HG02759 (cell line): ENCODE data around the gene KRT9.
"Not testable (repeated sequence)": the region's sequence is repeated elsewhere in the genome, so short reads cannot be mapped to it uniquely, and the experiment has no call there.

Experiments
- ATAC-seq: cut with Tn5 transposase; IDR thresholded peaks from one replicate; pipeline ENCODE4 v1.9.1; 2021; ENCODE audit warnings: mild to moderate bottlenecking, moderate library complexity; ENCODE audit not compliant: unreplicated experiment

The KRT9 gene

GRCh38 chr17:41579484-41580243, 7.8 kb upstream of the KRT9 start:
- peak; percentile 40 for ATAC-seq

DNA sequence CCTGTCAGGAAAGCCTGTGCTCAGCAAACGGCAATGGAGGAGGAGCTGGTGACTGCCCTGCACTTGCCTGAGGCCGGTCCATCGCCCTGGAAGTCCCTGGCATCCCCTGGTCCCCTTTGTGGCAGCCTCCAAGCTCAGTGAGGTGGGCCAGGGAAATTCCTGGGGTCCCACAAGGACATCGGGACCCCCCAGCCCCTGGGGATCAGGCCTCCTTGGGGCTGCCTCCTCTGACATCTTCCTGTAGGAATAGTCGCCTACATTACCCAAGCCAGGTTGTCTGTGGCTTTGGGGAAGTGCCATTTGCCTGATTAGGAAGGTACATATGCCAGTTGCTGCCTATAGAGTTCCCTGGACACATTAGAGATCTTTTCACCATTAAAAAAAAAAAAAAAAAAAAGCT, 7.1 kb upstream of the KRT9 start:
- no peak for ATAC-seq

GRCh38 chr17:41578538-41578937, 6.7 kb upstream of the KRT9 start:
- ATAC-seq: no peak

- ATAC-seq: not testable (repeated sequence)
Measured at GRCh38 chr17:41576740-41577139, 4.9 kb upstream of the KRT9 start.

GRCh38 chr17:41575336-41575735, 3.5 kb upstream of the KRT9 start:
- ATAC-seq: no peak

GRCh38 chr17:41567317-41567716, 4.5 kb downstream of the KRT9 start:
- ATAC-seq: no peak

DNA sequence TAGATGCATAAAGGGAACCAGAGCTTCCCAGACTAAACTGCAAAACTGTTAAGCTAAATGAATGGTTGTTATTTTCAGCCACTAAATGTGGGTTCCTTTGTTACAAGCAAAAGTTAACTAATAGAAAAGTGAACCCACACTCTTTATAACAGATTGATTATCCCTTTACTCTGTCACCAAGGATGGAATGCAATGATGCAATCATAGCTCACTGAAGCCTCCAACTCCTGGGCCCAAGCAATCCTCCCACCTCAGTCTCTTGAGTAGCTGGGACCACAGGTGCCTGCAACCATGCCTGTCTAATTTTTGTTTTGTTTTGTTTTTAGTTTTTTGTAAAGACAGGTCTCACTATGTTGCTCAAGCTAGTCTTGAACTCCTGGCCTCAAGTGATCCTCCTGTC, 6.5 kb downstream of the KRT9 start:
- ATAC-seq: no peak

DNA sequence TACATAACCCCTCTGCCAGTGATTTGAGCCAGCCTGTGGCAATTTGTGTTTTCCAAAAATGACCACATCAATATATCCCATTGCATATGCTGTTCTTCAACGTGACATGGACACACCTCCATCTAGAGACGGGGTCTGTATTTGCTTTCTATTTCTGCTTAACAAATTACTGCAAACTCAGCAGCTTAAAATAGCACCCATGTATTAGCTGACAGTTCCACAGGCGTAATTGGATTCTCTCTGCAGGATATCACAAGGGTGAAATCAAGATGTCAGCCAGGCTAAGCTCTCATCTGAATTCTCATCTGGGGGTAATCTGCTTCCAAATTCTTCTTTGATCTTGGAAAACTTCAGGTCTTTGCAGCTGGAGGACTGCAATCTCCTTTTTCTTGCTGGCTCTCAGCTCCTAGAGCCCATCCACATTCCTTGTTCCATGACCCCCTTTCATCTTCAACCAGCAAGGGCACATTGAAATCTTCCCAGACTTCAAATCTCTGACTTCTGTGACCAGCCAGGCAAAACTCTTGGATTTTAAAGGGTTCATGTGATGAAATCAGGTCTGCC, 8.2 kb downstream of the KRT9 start:
- ATAC-seq: no peak

DNA sequence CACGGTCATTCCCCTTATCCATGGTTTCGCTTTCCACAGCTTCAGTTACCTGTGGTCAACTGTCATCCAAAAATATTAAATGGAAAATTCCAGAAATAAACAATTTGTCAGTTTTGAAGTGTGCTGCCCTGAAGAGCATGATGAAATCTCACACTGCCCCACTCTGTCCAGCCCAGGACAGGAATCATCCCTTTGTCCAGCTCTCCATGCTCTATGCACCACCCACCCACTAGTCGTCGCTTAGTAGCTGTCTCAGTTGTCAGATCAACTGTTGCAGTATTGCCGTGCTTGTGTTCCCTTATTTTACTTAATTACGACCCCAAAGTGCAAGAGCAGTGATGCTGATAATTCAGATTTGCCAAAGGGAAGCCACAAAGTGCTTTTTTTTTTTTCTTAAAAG, 10.3 kb downstream of the KRT9 start:
- no peak for ATAC-seq

DNA sequence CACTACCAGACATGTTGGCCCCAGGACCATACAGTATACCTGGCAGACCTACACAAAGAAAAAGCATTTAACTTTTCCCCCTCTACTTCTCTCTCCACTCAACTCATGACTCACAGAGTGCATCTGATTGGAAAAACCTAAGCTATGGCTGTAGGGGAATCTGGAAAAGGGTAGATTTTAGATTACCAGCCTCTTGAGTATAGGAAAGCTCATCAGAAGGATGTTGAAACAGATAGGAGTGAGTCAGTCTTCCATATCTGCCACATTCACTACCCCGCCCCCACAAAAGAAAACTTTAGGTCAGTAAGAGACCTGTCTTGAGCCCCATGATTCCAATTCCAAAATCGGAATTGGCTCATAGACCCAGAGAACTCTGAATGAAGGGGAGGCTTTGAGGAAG, 12.3 kb downstream of the KRT9 start:
- ATAC-seq: no peak

DNA sequence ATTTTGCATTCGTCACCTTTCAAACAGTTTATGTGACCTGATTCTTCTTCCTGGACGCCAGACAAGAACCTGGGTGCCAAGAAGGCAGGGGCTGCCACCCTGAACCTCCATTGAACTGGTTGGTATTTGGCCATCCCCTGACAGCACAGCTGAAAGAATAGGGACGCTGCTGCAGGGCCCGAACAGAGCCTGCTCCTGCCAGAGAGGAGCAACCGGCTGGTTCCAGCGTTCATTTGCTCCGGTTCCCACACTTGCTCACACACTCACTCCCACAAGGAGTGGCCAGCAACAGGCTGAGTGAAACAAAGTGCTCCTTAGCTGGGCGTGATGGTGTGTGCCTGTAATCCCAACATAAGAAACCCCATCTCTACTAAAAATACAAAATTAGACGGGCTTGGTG, 14.9 kb downstream of the KRT9 start:
- no peak for ATAC-seq

- ATAC-seq: no peak
Measured at GRCh38 chr17:41556306-41556705, 15.6 kb downstream of the KRT9 start.

- ATAC-seq: no peak
Measured at GRCh38 chr17:41555105-41555887, 16.6 kb downstream of the KRT9 start.

- ATAC-seq: no peak
Measured at GRCh38 chr17:41553987-41554680, 17.7 kb downstream of the KRT9 start.

GRCh38 chr17:41553176-41553575, 18.7 kb downstream of the KRT9 start:
- no peak for ATAC-seq

DNA sequence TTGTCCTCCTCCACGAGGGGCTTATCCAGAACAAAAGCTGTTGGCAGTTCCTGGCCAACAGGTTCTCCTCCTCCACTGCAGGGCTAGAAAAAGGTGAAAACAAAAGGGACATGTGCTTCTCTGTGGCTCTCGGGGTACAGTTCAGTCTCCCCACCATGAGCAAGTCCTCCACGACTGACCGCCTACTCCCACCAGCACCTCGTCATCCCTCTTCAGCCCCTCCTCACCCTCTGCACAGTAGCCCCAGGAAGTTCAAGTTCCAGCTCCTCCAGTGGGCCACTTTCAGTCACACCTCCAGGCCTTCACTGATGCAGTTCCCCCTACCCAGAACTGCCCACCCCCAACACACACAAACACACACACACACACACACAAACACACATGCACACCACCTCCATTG, 19.4 kb downstream of the KRT9 start:
- ATAC-seq: no peak

- ATAC-seq: no peak
Measured at GRCh38 chr17:41551365-41551764, 20.5 kb downstream of the KRT9 start.

- ATAC-seq: no peak
Measured at GRCh38 chr17:41549596-41550039, 22.2 kb downstream of the KRT9 start.

- peak; percentile 79 for ATAC-seq
Measured at GRCh38 chr17:41548844-41549595, 22.8 kb downstream of the KRT9 start.

DNA sequence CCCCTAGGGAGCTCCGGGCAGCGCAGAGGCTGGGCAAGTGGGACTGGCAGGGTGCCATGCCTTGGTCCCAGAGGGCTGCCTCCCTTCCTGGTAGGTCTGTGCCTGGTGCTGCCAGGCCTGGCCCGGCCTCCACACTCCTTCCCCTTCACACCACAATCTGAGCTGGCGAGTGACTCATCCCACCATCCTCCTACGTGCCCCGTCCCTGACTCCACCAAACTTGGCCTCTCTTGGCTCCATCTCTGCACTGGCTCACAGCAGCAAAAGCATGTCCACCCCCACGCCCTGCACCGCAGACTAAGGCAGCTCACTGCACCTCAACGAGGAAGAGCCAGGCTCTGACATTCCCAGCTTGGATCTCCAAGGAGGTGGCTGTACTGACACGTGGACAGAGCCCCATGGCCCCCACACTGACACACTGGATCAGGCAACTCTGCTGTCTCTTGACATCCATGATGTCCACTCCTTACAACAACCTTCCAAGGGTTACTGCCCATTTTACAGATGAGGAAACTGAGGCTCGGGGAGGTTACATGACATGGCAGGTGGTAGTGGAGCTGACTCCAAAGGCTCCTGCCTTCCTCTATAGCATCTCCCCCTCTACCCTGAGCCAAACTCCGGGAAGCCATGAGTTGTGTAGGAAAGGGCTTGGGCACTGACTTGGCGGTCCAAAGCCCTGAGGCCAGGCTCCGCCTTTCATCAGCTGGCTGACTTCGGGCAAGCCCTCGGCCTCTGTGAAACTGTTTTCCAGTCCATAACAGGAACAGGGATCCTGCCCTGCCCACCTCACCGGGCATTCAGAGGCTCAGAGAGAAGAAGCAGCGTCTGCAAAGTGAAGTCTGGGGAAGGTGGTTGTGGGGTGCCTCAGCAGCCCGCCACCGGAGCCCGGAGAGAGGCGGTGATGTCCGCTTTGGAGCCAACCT, 23.7 kb downstream of the KRT9 start:
- ATAC-seq: no peak
